ENCODE measurements around the gene ADGRA3. TPM values are rescaled to one million over a fixed set of nuclear protein-coding genes. Genes with fewer than 3 reads are reported as not detected.

The ADGRA3 gene
- total RNA-seq, 4 donors from 2014 or later, result 10.4 to 32.2 (median 19.8) TPM

- H3K4me1 ChIP-seq, result no peaks in the 10 kb centered on the region
- TF ChIP-seq CTCF (IDR thresholded peaks at IDR 0.05), result no peak
- no peak for TF ChIP-seq POLR2A (IDR thresholded peaks at IDR 0.05)
- TF ChIP-seq EP300 (IDR thresholded peaks at IDR 0.05), result no peak
- TF ChIP-seq POLR2AphosphoS5 (IDR thresholded peaks at IDR 0.05), result no peak
- DNase-seq (ENCODE audit: low spot score in 2 of 2), result no peak
- H3K27ac ChIP-seq, result no peak overlapping the region
- H3K27me3 ChIP-seq, result no peaks in the 10 kb centered on the region
- peaks cover 11% of the 10 kb centered on the region for H3K36me3 ChIP-seq
- no peak overlapping the region for H3K4me3 ChIP-seq
- 93% methylated on average over 6 of the region's 6 CpGs for WGBS
- H3K9me3 ChIP-seq, result no peaks in the 10 kb centered on the region
Measured at GRCh38 chr4:22444813-22445212, 71.1 kb downstream of the ADGRA3 start.

GRCh38 chr4:22442956-22443355 is 72.9 kb downstream of the ADGRA3 start:
- no peak for DNase-seq (ENCODE audit: low spot score in 2 of 2)
- peaks cover 11% of the 10 kb centered on the region for H3K36me3 ChIP-seq
- WGBS, result 85% methylated on average over 2 of the region's 2 CpGs

GRCh38 chr4:22440999-22441398 is 74.9 kb downstream of the ADGRA3 start:
- DNase-seq (ENCODE audit: low spot score in 2 of 2), result no peak
- no peaks in the 10 kb centered on the region for H3K4me1 ChIP-seq
- no peak for TF ChIP-seq EP300 (IDR thresholded peaks at IDR 0.05)
- no peak for TF ChIP-seq POLR2A (IDR thresholded peaks at IDR 0.05)
- no peak for TF ChIP-seq CTCF (IDR thresholded peaks at IDR 0.05)
- TF ChIP-seq POLR2AphosphoS5 (IDR thresholded peaks at IDR 0.05), result no peak
- peaks cover 11% of the 10 kb centered on the region for H3K36me3 ChIP-seq
- no peaks in the 10 kb centered on the region for H3K27me3 ChIP-seq
- no peaks in the 10 kb centered on the region for H3K9me3 ChIP-seq
- H3K27ac ChIP-seq, result no peak overlapping the region
- H3K4me3 ChIP-seq, result no peak overlapping the region

More at GRCh38 chr4:22442956-22443355, 72.9 kb downstream of the ADGRA3 start:
- Histone ChIP-seq H3K9me3 (no peaks in the 10 kb centered on the region), H3K27ac (no peak overlapping the region), H3K4me1 (no peaks in the 10 kb centered on the region), H3K27me3 (no peaks in the 10 kb centered on the region), H3K4me3 (no peak overlapping the region)
- TF ChIP-seq POLR2AphosphoS5 (IDR thresholded peaks at IDR 0.05), result no peak
- no peak for TF ChIP-seq POLR2A (IDR thresholded peaks at IDR 0.05)
- TF ChIP-seq EP300 (IDR thresholded peaks at IDR 0.05), result no peak
- TF ChIP-seq CTCF (IDR thresholded peaks at IDR 0.05), result no peak

- WGBS, result 91% methylated on average over 2 of the region's 2 CpGs
- no peaks in the 10 kb centered on the region for H3K4me1 ChIP-seq
- H3K4me3 ChIP-seq, result no peak overlapping the region
- H3K9me3 ChIP-seq, result no peaks in the 10 kb centered on the region
- H3K27ac ChIP-seq, result no peak overlapping the region
- DNase-seq (ENCODE audit: low spot score in 2 of 2), result no peak
- peaks cover 9% of the 10 kb centered on the region for H3K36me3 ChIP-seq
- no peaks in the 10 kb centered on the region for H3K27me3 ChIP-seq
- TF ChIP-seq CTCF (IDR thresholded peaks at IDR 0.05), result no peak
- no peak for TF ChIP-seq POLR2AphosphoS5 (IDR thresholded peaks at IDR 0.05)
- no peak for TF ChIP-seq EP300 (IDR thresholded peaks at IDR 0.05)
- no peak for TF ChIP-seq POLR2A (IDR thresholded peaks at IDR 0.05)
Measured at GRCh38 chr4:22439947-22440346, 75.9 kb downstream of the ADGRA3 start.

- Histone ChIP-seq H3K9me3 (no peaks in the 10 kb centered on the region), H3K4me3 (no peak overlapping the region), H3K4me1 (no peaks in the 10 kb centered on the region), H3K36me3 (no peaks in the 10 kb centered on the region), H3K27me3 (no peaks in the 10 kb centered on the region), H3K27ac (no peak overlapping the region)
- TF ChIP-seq EP300 (IDR thresholded peaks at IDR 0.05) (no peak), POLR2AphosphoS5 (IDR thresholded peaks at IDR 0.05) (no peak), CTCF (IDR thresholded peaks at IDR 0.05) (no peak), POLR2A (IDR thresholded peaks at IDR 0.05) (no peak)
- 73% methylated on average over 2 of the region's 2 CpGs for WGBS
- no peak for DNase-seq (ENCODE audit: low spot score in 2 of 2)
Measured at GRCh38 chr4:22435652-22436051, 80.2 kb downstream of the ADGRA3 start.
